ENCODE measurements around the gene TRAF3IP1. TPM values are rescaled to one million over a fixed set of nuclear protein-coding genes. Genes with fewer than 3 reads are reported as not detected.
A peak's percentile ranks its signal among the peaks of the same experiment; 100 is the strongest.

Gene TRAF3IP1
- total and polyA plus RNA-seq, 4 donors: 8.9 to 41.0 (median 14.7) TPM

DNA sequence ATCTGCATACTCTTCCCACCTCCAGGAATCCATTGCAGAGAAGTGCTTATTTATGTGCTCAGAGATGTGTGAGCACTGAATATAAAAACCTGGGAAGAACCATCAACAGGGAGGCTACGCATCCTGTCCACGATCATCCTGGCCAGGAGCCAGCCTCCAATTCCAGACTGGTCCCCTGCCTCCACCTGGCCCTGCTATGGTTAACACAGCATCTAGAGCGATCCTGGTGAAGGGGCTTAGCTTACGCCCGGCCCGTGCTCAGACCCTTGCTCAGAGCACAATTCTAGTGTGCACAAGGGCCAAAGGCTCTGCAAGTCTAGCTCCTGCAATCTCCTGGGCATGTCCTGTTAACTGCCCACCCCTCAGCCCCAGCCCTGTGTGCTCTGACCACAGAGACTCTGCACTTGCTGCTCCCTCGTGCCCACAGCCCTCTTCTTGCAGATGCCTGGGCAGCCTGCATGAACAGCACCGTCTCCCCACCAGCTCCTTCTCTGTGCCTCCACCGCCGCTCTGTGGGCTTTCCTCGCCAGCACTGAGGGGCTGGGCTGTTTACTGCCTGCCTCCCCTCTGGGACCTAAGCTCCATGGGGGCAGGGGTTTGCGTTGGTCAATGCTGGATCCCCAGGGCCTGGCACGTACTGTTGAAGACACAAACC is 38.4 kb upstream of the TRAF3IP1 start:
- H3K4me1 ChIP-seq (ENCODE audit: control insufficient read depth in 5 of 5, insufficient read depth in 5 of 5, low read length in 5 of 5): peaks cover 11 to 28% (median 17%) of the 10 kb centered on the region in 5 donors
- H3K27ac ChIP-seq (ENCODE audit: low read depth in 1 of 2, low read length in 1 of 2): no peak overlapping the region
- H3K9me3 ChIP-seq (ENCODE audit: control insufficient read depth in 4 of 4, insufficient read depth in 3 of 4, low read length in 3 of 4): no peaks in the 10 kb centered on the region
- no peaks in the 10 kb centered on the region for H3K27me3 ChIP-seq (ENCODE audit: control insufficient read depth in 3 of 3, insufficient read depth in 3 of 3, low read length in 2 of 3)
- H3K36me3 ChIP-seq (ENCODE audit: control insufficient read depth in 4 of 4, insufficient read depth in 4 of 4, low read length in 4 of 4): peaks cover 0 to 2% (median under 1%) of the 10 kb centered on the region in 4 donors
- no peak for TF ChIP-seq CTCF (IDR thresholded peaks at IDR 0.05; ENCODE audit: control extremely low read depth, extremely low read depth)
- H3K4me3 ChIP-seq: no peak overlapping the region
- 89% methylated on average over 13 of the region's 13 CpGs for WGBS, 2 donors
- ATAC-seq (ENCODE audit: insufficient read depth, low FRiP score) (no peak), DNase-seq (no peak)
- H3K9ac ChIP-seq (ENCODE audit: insufficient read depth in 1 of 2, low read length in 2 of 2): no peak overlapping the region

- DNase-seq: no peak
These were observed 37.2 kb upstream of the TRAF3IP1 start for GRCh38 chr2:238282861-238283738.

GRCh38 chr2:238284802-238285515 is 35.4 kb upstream of the TRAF3IP1 start:
- no peaks in the 10 kb centered on the region for H3K27me3 ChIP-seq (ENCODE audit: control insufficient read depth in 3 of 3, insufficient read depth in 3 of 3, low read length in 2 of 3)
- no peak overlapping the region for H3K4me3 ChIP-seq
- no peaks in the 10 kb centered on the region for H3K36me3 ChIP-seq (ENCODE audit: control insufficient read depth in 4 of 4, insufficient read depth in 4 of 4, low read length in 4 of 4)
- TF ChIP-seq CTCF (IDR thresholded peaks at IDR 0.05; ENCODE audit: control extremely low read depth, extremely low read depth): no peak
- H3K9me3 ChIP-seq (ENCODE audit: control insufficient read depth in 4 of 4, insufficient read depth in 3 of 4, low read length in 3 of 4): no peaks in the 10 kb centered on the region
- H3K27ac ChIP-seq (ENCODE audit: low read depth in 1 of 2, low read length in 1 of 2): peak overlapping the region in 1 of 2 donors; percentile 94
- peaks cover 12 to 37% (median 21%) of the 10 kb centered on the region in 5 donors for H3K4me1 ChIP-seq (ENCODE audit: control insufficient read depth in 5 of 5, insufficient read depth in 5 of 5, low read length in 5 of 5)
- peak overlapping the region in 1 of 2 donors; percentile 56 for H3K9ac ChIP-seq (ENCODE audit: insufficient read depth in 1 of 2, low read length in 2 of 2)
- ATAC-seq (ENCODE audit: insufficient read depth, low FRiP score) (no peak), DNase-seq (no peak)
- WGBS, 2 donors: 88 to 93% methylated on average over 11 of the region's 11 CpGs

More at GRCh38 chr2:238282861-238283738, 37.2 kb upstream of the TRAF3IP1 start:
- no peak overlapping the region for H3K27ac ChIP-seq (ENCODE audit: low read depth in 1 of 2, low read length in 1 of 2)
- H3K27me3 ChIP-seq (ENCODE audit: control insufficient read depth in 3 of 3, insufficient read depth in 3 of 3, low read length in 2 of 3): no peaks in the 10 kb centered on the region
- no peaks in the 10 kb centered on the region for H3K9me3 ChIP-seq (ENCODE audit: control insufficient read depth in 4 of 4, insufficient read depth in 3 of 4, low read length in 3 of 4)
- WGBS, 2 donors: 90 to 94% methylated on average over 17 of the region's 17 CpGs
- no peak overlapping the region for H3K4me3 ChIP-seq
- peaks cover 12 to 31% (median 17%) of the 10 kb centered on the region in 5 donors for H3K4me1 ChIP-seq (ENCODE audit: control insufficient read depth in 5 of 5, insufficient read depth in 5 of 5, low read length in 5 of 5)
- no peak for ATAC-seq (ENCODE audit: insufficient read depth, low FRiP score)
- no peak overlapping the region for H3K9ac ChIP-seq (ENCODE audit: insufficient read depth in 1 of 2, low read length in 2 of 2)
- TF ChIP-seq CTCF (IDR thresholded peaks at IDR 0.05; ENCODE audit: control extremely low read depth, extremely low read depth): no peak
- no peaks in the 10 kb centered on the region for H3K36me3 ChIP-seq (ENCODE audit: control insufficient read depth in 4 of 4, insufficient read depth in 4 of 4, low read length in 4 of 4)
